ENCODE data around the gene CXorf38. TPM values are rescaled to one million over a fixed set of nuclear protein-coding genes. Genes with fewer than 3 reads are reported as not detected.

Gene CXorf38, protein sequence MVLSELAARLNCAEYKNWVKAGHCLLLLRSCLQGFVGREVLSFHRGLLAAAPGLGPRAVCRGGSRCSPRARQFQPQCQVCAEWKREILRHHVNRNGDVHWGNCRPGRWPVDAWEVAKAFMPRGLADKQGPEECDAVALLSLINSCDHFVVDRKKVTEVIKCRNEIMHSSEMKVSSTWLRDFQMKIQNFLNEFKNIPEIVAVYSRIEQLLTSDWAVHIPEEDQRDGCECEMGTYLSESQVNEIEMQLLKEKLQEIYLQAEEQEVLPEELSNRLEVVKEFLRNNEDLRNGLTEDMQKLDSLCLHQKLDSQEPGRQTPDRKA
- total RNA-seq (26.4 and 27.4 TPM in 2 replicates), polyA plus RNA-seq (28.1 and 34.1 TPM in 2 replicates), polyA minus RNA-seq (22.5 and 27.3 TPM in 2 replicates)
- 26.1 TPM for total RNA-seq (2013)

DNA sequence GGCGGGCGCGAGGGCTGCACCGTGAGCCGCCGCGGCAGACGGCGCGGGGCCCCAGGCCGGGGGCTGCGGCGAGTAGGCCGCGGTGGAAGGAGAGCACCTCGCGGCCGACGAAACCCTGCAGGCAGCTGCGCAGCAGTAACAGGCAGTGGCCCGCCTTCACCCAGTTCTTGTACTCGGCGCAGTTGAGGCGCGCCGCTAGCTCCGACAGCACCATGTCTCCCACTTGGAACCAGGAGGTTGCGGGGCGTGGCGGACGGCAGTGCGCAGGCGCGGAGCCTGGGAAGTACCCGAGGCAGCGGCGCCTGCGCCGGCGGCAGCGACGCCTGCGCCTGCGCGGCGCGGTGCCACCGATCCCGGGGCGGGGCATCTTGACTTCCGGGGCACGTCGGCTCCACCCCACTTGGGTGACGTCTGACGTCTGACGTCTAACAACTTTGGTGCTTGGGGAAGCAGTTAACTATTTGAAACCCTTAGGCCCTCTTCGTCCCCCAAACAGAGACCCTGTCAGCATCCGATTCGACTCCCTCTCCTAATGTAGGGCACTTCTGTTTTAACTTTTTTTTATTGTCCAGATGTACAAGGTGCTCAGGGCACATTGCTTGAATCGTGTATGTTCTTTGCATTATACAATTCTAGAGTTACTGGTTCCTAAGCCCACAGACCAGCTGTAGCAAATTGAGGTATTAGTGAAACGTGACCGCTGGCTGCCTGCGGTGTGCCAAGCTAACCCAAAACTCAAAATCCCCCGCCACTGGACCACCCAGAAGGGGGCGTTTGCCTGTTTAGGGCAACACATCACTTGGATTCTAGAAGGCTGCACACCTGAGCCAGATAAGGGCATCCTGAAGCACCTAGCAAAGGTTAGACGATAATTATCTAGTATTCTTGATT lies at the start of gene CXorf38:
TSS of gene CXorf38 (minus strand) at position 255 of the 891 bp plus-strand sequence. CDS start at position 214, 41 bp downstream.
- peaks cover 45% of the 10 kb centered on the region for H3K79me2 ChIP-seq (ENCODE audit: control insufficient read depth, insufficient read depth, low read length)
- H2AFZ ChIP-seq (ENCODE audit: insufficient read depth, low read depth, low read length, poor library complexity, severe bottlenecking) = peak within 1 kb of the TSS; percentile 86
- Mint-ChIP-seq H3K4me3 (peak within 1 kb of the TSS; percentile 94), H3K27ac (peak within 1 kb of the TSS; percentile 92), H3K9me3 (ENCODE audit: insufficient read depth) (no peaks in the 10 kb centered on the region), H3K4me1 (peaks cover 35% of the 10 kb centered on the region), H3K27me3 (no peaks in the 10 kb centered on the region)
- H3K27ac ChIP-seq (ENCODE audit: low read length in 2 of 2) = peak within 1 kb of the TSS; percentile 72 to 94
- peak within 1 kb of the TSS; percentile 90 for H3K9ac ChIP-seq (ENCODE audit: low read length)
- intact Hi-C loops (cut with micrococcal nuclease) = loop anchor here (1.0 to 10.0 kb wide), 4 partner anchors 67 to 1277 kb away; partner anchors contain the start of genes ATP6AP2, CASK, DDX3X and MED14
- no peaks in the 10 kb centered on the region for H3K9me3 ChIP-seq (ENCODE audit: control extremely low read depth in 1 of 3, control insufficient read depth in 2 of 3, insufficient read depth in 1 of 3, low read length in 2 of 3)
- ATAC-seq (ENCODE audit: low read depth) (peak; percentile 68), DNase-seq (peak; percentile 94)
- H3K4me2 ChIP-seq (replicated peaks; ENCODE audit: low read depth, low read length, poor library complexity, severe bottlenecking) = peak within 1 kb of the TSS; percentile 73
- H3K4me1 ChIP-seq (ENCODE audit: control insufficient read depth in 2 of 2, insufficient read depth in 2 of 2, low read length in 2 of 2) = peaks cover 38 to 40% of the 10 kb centered on the region in 2 donors
- H3K36me3 ChIP-seq (replicated peaks in 1 of 2; ENCODE audit: control extremely low read depth in 1 of 2, control insufficient read depth in 1 of 2, extremely low read depth in 1 of 2, insufficient read depth in 2 of 2, low read length in 1 of 2) = peaks cover 0 to 3% of the 10 kb centered on the region in 2 experiments
- TF ChIP-seq CTCF (IDR thresholded peaks at IDR 0.05) (no peak), EZH2 (IDR thresholded peaks at IDR 0.05; ENCODE audit: borderline replicate concordance, insufficient read depth, low read depth, low read length, poor library complexity, severe bottlenecking) (no peak)
- peak within 1 kb of the TSS; percentile 56 to 87 (median 76) for H3K4me3 ChIP-seq (ENCODE audit: control extremely low read depth in 1 of 5, extremely low read depth in 1 of 5, insufficient read depth in 1 of 5, low read depth in 2 of 5, low read length in 4 of 5)
- ChIA-PET POLR2A (interaction anchor here (0.6 kb wide), 1 partner anchor 468 kb away, joined by 5 read pairs; no protein-coding TSS in a partner anchor), CTCF (interaction anchor here (1.0 to 2.8 kb wide), 4 partner anchors 104 to 472 kb away, joined by 3 to 8 read pairs (median 4); no protein-coding TSS in a partner anchor)
- under 1% methylated on average over 38 of the region's 66 CpGs for WGBS (ENCODE audit: insufficient coverage)
- peaks cover 30% of the 10 kb centered on the region for H4K20me1 ChIP-seq (ENCODE audit: control insufficient read depth, insufficient read depth, low read length, poor library complexity, severe bottlenecking)
- no peaks in the 10 kb centered on the region for H3K27me3 ChIP-seq (replicated peaks in 1 of 4; ENCODE audit: control extremely low read depth in 1 of 4, control insufficient read depth in 3 of 4, insufficient read depth in 4 of 4, low read length in 3 of 4)

All from B cell (primary cell).